ENCODE data around the gene STARD3.

Gene STARD3

DNA sequence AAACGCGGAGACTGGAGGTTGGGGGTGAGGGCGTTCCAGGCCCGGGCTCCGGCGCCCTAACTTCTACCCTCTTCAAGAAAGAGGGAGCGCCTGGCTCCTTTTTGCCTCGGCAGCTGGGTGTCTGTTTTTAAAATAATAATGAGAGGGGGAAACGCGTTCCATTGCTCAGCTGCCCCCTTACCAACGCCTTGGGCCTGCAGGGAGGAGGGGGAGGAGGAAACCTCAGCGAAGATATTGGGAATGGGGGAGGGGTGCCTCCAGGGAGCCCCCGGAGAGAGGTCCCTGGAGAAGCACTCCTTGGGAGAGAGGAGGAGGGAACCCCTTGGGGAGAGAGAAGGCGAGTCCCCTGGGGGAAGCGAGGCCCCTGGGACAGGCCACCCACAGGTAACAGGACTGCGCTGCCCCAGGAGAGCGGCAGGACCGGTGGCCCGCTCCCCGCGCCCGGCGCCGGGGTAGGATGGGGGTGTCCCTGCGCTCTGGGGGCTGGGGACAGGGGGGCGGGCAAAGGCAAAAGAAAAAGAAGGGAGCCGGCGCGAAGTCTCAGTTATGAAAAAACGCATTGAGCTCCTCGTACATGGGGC is 31.9 kb upstream of the STARD3 start:
- DNase-seq (ENCODE audit: low read depth in 3 of 3), result no peak

DNA sequence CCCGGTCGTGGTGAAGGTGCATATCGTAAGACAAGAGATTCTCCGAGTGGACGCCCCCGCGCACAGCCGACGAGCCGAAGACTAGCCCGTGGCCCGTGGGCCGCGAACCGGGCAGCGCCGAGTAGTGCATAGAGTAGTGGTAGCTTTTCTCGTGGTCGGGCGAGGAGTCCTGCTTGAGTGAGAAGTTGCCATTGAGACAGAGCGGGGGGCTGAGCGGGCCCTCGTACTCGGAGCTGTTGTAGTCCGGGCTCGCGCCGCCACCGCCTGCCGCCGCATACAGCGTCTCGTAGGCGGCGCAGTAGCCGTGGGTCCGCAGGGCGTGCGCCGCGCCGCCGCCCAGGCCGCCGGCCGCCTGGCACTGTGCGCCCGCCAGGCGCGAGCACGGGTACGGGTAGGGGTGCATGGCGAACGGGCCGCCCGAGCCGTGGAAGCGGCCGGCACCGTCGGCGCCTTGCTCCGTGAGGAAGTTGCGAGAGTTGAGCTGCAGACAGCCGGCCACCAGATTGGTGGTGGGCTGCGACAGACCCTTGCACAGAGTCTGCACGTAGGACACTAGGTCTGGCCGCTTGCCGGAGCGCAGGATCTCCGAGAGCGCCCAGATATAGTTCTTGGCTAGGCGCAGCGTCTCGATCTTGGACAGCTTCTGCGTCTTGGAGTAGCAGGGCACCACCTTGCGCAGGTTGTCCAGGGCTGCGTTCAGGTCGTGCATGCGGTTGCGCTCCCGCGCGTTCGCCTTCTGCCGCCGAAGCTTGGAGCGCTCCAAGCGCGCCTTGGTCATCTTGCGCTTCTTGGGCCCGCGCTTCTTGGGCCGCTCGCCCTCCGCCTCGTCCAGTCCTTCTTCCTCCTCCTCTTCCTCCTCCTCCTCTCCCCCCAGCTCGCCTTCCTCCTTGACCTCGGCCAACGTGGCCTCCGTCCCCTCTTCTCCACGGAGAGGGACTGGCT is 31.2 kb upstream of the STARD3 start:
- no peak for DNase-seq (ENCODE audit: low read depth in 3 of 3)

DNA sequence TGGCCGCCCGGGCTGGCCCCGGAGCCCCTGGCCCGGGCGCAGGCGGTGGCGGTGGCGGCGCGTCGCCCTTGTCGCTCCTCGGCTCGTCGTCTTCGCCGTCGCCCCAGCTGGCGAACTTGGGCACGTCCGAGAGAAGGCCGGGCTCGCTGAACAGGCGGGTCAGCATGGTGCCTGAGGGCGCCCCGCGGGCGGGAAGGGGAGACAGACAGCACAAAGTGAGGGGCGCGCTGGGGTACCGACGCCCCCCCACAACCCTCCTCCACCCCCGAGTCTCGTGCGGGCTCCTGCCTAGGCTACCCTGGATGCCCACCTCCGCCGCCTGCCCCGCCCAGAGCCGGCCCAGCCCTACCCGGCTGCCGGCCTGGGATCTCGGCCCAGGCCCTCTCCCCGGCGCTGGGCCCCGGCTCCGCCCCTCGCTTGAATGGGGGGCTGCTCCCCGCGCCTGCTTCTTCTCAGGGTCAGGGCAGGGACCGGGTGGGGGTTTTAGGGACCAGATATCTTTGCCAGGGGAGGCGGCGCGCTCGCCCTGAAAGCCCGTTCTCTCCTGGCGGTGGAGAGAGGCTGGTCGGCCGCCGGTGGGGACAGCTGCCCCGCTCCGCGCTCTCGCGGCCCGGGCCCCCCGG is 30.4 kb upstream of the STARD3 start:
- DNase-seq (ENCODE audit: low read depth in 3 of 3), result no peak

DNA sequence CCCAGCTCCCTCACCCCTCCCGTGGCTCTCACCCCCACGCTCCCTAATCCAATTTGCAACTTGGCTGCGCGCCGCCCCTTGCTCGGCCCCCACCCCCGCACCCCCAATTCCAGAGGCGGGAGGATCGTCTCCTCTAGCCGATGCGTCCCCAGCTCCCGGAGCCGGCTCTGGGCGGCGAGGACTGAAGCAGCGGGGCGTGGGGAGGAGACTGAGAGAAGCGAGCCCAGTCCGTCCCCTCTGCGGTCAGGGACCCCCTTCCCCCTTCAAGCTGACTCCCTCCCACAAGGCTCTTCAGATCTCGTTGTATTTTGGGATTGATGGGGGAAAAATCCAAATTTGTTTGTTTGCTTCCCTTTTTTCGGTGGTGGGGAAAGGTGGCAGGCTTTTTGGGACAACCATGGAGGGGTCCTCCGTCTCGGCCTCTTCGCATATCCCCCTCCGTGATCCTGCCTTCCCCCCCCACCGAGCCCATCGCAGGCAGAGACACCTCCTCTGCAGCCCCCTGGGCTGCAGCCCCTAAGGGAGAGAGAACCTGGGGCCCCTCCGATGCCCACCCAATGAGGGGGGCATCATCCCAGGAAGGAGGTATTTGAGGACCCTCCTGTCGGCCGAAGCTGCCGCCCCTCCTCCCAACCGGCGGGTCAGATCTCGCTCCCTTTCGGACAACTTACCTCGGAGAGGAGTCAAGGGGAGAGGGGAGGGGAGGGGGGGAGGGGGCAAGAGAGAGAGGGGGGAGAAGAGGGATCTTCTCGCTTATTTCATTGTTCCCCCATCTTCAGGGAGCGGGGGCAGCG is 29.7 kb upstream of the STARD3 start:
- DNase-seq (ENCODE audit: low read depth in 3 of 3), result no peak

DNA sequence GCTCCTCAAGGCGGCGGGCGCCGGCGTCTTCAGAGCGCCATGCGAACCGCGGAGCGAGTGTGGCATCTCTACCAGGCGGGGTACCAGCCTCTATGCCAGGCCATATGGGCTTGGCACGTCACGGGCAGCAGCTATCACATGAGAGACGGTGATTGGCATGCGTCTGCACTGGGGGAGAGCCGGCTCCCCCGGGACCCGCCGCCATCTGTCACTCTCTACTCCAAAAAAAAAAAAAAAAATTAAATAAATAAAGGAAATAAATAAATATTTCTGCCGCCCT is 29.2 kb upstream of the STARD3 start, which contains the start of gene NEUROD2:
TSS of gene NEUROD2 (minus strand) at position 70 of the 280 bp plus-strand sequence. CDS start 1,321 bp downstream, outside the sequence.
- DNase-seq (ENCODE audit: low read depth in 3 of 3), result no peak

DNA sequence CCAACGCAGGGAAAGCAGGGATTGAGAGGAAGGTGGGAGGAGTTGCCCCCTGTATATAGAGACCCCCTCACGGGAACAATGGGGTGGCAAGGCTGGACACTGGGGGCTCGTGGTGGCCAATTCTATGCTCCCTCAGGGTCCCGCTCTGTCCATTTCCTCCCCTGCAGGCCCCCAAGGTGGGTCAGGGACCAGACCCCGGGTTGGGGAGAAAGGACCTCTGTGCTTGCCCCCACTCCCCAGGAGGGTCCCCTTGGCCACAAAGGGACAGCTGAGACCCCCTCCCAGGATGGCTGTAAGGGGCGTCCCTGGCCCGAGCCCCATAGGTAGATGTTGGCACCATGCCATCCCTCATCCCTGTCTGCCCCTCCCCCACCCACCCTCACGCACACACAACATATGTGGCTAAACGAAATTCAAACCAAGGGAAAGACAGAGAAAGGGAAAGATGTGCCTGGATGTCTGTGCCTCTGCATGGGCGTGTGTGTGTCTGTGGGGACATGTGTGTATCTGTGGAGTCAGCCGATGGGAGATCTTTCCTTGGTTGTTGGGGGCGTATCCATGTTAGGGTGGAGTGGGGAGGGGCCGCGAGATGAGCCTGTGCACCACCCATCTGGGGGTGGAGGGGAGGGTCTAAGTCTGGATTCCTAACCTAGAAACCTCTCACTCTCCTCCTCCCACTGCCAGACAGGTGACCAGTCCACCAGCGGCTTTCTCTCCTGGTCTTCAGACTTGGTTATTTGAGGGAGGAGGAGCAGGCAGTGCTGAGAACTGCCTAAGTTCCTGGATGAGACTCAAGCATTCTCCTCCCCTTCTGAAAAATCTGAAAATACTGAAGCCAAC is 28.6 kb upstream of the STARD3 start:
- no peak for DNase-seq (ENCODE audit: low read depth in 3 of 3)

DNA sequence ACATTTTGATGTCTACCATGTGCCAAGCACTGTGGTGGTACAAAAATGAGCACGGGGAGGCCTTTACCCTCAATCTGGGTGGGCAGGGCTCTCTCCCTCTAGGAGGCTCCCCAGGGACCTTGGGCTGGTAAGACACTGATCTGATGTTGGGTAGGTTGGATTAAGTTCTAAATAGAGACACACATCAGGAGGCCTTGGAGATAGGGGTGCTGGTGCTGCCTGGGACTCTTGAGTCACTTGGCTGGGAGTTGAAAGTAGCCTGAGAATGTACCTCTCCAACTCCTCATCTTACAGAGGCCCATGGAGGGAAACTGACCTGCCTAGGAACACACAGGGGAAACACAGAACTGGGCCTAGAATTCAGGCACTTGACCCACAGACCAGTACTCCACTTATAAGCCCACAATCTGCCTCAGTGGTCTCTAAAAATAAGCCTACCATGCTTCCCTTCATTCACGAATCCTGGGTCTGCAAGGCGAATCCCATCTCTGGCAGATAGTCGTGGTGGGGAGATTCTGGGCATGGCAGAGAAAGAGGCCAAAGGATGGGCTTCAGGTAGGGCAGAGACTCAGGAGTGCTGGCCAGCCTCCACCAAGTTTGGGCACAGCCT is 27.4 kb upstream of the STARD3 start:
- no peak for DNase-seq (ENCODE audit: low read depth in 3 of 3)

DNA sequence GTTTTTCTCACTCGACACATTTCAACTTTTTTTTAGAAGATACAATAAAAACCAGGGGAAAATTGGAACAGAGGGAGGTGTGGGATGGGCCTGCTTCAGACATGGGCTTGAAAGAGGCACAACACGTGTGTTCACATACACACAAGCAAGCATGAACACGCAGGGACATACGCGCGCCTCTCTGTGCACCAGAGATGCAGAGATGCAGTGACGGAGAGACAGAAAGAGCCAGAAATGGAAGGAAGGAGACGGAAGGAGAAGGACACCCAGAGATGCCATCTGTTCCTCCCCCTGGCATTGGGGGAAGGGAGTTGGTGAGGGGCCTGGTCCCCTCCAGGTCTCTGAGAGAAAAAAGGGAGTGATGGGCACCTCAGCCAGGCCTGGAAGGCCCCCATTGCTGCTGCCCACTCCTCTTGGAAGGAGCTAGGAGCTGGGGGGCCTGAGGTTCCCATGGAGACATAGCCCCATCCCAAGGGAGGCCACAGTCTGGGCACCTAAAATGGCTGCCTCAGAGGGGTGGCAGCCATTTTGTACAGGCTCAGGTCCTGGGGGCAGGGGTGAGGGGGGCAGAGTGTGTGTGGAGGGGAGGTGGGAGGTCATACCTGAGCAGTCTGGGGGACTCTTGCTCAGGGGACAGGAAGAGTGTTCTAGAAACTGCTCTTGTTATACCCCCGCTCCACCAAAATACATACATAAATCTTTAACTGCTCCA is 25.4 kb upstream of the STARD3 start:
- DNase-seq (ENCODE audit: low read depth in 3 of 3), result no peak

DNA sequence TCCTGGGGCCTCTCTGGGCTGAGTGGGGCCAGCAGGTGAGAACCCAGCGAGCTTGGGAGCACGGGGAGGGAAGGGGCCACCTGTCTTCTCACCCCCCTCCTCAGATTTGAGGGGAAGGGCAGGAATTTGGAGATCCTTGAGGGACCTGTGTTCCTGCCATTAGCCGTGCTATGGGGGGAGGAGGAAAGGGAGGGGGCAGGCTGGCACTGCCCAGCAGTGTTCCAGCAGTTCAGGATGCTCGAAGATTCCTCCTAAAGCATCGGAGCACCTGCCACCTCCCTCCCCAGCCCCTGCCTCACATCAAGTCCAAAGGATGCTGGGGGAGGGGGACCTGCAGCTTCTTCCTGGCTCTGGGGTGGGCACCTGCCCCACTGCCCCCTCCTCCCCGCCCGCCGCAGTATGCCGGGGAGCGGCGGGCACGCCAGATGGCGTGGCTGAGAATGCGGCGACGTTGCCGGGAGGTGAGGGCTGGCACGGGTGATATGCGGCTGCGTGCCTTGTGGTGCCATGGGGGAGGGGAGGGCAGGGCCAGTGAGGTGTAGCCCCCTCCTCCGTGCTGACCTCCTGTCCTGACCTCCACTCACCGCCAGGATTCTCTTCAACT is 24.6 kb upstream of the STARD3 start:
- DNase-seq (ENCODE audit: low read depth in 3 of 3), result no peak

DNA sequence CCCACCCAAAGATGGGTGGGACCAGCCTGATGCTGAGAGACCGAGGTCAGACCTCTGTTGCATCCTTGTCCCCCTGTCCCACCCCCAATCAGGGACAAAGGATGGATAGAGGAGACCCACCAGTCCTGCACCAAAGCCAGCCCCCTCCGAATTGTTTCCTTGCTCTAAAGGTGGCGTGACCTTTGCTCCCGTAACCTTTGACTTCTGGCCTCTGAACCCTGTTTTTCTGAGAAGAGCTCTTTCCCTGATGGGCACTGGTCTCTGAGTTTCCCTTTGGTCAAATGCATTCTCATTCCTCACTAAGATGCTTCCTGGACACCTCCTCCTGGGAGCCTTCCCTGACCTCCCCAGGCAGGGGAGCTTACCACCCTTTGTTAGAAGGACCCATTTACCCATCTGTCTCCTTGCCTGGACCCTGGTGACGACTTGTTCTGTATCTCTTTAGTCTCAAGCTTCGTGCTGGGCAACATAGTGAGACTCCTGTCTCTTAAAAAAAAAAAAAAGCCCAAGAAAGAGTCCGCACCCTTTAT is 23.9 kb upstream of the STARD3 start:
- DNase-seq (ENCODE audit: low read depth in 3 of 3), result no peak

DNA sequence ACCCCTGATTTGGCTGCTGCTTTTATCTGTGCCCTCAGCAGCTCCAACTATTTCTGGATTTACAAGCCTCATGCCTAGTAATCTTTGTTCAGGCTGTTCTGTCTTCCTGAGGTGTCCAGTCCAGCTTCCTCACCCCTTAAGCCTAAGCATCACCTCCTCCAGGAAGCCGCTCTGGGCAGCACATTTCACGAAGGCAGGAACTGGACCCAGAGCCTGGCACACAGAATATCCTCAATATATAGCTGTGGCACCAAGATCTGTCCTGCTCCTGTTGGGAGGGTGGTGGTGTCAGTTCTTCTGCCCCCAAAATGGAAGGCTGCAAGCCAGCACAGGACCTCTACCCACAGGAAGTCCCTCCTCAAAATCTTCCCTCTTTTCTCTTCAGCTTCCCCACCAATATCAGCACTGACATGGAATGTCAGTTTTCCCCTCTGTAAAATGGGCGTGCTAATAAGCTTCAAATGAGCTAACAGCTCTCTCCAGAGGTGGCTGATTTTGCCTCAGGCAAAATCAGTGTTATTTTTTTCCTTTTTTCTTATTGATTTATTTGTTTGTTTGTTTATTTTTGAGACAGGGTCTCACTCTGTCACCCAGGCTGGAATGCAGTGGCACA is 22.3 kb upstream of the STARD3 start:
- no peak for DNase-seq (ENCODE audit: low read depth in 3 of 3)

DNA sequence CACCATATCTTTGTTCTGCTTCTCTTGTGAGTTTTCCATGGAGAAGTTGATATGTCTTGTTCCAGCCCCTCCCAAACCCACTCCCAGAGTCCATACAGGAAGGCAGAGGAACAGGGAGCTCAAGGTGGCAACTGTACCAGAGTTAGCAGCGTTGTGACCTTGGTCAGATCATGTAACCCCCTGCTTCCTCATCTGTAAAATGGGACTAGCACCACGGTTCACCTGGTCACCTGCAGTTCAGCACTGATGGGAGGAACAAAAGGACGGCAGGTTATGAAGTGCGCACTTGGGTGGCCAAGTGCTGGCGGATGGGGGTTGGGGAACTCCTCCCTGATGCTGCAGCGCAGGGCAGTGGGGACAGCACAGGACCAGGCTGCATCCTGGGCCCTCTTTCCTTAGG is 21.5 kb upstream of the STARD3 start:
- no peak for DNase-seq (ENCODE audit: low read depth in 3 of 3)

DNA sequence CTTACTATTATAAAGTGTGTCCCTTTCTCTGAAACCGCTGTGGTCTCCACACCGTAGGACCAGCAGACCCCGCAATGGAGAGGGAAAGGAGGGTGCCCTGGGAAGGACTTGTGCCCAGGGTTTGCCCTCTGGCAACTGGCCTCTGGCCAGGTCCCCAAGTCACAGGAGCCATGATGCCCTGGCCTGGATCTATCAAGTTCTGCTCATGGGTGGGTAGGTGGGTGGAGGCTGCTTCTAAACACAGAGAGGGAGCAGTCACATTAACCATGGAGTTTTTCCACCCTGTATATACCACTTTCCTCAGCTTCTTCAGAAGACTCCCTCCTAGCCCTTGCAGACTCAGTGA is 19.9 kb upstream of the STARD3 start:
- DNase-seq (ENCODE audit: low read depth in 3 of 3), result no peak

DNA sequence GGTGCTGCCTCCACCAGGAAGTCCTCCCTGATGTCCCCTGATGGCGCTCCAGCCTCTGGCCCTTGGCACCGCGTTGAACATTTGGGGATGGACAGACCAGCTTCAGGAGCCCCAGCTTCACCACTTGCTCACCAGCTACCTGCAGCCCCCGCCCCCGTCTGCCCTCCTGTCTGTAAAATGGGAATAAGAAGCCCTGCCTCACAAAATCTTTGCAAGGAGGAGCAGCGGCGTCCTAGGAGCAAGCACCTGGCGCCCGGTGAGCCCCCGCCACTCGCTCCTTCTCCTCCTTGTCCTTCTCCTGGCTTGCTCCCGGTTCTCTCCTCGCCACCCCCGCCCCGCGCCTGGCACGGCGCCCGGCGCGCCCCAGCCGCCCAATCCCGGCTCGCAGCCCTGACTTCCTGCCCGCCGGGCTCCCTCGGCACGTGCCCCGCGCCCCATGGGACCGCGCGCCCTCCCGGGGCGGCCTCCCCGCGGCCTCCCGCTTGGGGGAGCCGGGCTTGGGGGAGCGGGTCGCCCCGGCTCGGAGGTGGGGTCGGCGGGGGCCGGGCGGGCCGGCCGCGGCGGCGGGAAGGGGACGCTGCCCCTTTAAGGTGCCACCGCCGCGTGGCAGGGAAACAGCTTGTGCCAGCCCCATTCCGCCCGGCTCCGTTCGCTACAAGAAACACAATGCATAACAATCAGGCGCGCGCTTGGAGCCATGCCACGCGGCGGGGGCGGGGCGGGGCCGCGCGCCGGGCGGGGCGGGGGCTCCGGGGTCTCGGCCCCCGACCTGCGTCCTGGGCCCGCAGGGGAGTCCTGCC is 19.3 kb upstream of the STARD3 start:
- DNase-seq (ENCODE audit: low read depth in 3 of 3), result no peak

DNA sequence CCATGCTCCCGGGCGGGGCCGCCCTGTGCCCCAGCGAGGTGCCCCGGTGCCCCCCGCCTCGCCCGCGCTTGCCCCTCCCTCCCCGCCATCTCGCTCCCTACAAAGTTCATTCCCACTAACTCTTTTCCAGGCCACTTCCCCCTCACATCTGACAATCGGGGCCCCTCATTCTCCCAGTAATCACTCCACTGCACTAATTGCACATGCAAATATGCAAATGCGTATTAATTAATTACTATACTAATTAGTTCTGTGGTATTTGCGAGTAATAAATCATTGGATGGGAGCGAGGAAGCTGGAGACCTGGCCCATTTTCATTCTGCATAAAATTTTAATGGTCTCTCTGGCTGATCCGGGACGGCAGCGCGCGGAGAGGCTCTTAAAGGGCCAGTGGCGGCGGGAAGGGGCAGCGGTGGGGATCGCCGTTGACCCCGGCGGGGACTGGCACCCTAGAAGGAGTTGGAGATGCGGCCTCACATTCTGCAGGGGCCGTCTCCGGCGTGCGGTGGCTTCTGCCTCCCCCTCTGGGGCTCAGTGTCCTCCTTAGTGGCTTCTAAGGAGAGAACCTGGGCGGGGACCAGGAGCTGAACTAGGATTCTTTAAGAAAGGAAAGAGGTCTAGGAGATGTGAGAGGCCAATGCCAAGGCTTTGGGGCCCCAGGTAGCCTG is 18.6 kb upstream of the STARD3 start:
- DNase-seq (ENCODE audit: low read depth in 3 of 3), result no peak

DNA sequence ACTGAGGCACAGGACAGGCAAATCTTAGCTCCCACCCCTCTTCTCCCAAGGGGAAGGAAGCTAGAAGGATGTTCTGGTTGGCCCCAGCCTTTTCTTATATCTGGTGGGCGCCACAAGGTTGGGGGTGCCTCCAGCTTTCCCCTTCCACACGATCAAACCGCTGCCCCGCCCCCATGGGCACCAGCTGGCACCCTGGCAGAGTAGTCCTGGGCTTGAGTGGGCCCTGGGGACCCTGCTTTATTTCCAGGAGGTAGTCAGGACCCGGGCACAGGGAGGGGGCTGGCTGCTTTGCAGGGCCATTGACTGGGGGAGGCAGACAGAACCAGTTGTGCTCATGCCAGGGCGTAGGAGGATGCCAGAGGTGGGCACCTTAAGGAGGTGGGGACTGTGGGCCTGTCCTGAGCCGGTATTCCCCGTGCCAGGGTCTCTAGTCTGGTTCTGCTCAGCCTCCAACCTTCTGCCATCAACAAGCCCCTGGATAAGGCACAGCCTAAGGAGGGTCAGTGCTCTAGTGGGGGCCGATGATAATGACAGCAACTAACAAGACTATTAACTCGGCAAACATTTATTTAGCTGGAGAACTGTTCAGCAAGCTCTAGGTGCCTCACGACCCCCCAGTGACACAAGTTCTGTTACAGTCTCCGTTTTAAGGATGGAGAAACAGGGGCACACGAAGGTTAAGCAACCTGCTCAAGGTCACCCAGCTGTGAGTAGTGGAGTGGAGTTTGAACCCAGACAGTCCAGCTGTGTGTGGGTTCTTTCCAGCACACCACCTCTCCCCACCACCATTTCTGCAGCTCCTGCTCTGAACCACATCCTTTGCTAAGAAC is 17.8 kb upstream of the STARD3 start:
- no peak for DNase-seq (ENCODE audit: low read depth in 3 of 3)

DNA sequence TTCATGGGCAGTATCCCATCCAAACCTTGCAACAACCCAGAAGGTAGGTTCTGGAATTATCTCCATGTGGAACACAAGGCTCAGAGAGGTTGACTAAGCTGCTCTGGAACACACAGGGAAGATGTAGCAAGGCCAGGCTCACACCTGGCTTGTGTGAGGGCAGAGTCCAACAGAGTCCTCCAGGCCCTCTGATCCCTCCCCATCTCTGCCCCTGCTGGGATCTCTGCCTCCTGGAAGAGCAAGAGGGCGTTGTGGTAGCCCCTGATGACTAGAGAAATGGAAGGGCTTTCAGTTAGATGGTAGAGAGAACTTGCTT is 17.2 kb upstream of the STARD3 start:
- DNase-seq (ENCODE audit: low read depth in 3 of 3), result no peak

All from stimulated activated CD4-positive, alpha-beta T cell treated with anti-CD3 and anti-CD28 coated beads, TNF-alpha, amount 100 ng/mL, for 48 hours (primary cell).